HepG2 (cell line): ENCODE measurements around the gene JAG1. TPM values are rescaled to one million over a fixed set of nuclear protein-coding genes. Genes with fewer than 3 reads are reported as not detected.

Experiments used
- ATAC-seq: fragments of 200-7000 bp; cut with Tn5 transposase; 3 replicates; pipeline ENCODE4 v1.9.1; 2020; ENCODE audit warnings: mild to moderate bottlenecking, moderate library complexity
- BruUV-seq: library from RNA; stranded (reverse); fragments of 400-500 nt; replicated peaks from 2 replicates; lab custom pipeline; 2021; lab: Mats Ljungman, UMichigan
- CTCF ChIA-PET: fragments of 300-600 bp; formaldehyde crosslinking; extraction: SDS; loops from one replicate; lab custom pipeline; 2021; ENCODE audit warnings: low total read pairs, inconsistent platforms, low intra/inter-chr PET ratio; lab: Yijun Ruan, JAX
- POLR2A ChIA-PET: fragments of 350-600 bp; sonication (Branson Sonifier 250); formaldehyde crosslinking; loops from one replicate; lab custom pipeline; 2020; ENCODE audit warnings: antibody characterized with exemption, inconsistent platforms; lab: Yijun Ruan, JAX
- DNase-seq: peaks from one replicate; pipeline ENCODE4 v3.0.0-alpha.2; 2015; ENCODE audit warnings: low spot score
- FAIRE-seq: peaks from 3 replicates; lab custom pipeline; 2011; peaks lifted over from hg19 to GRCh38; lab: Jason Lieb, UNC
- H2AFZ ChIP-seq: one replicate; pipeline ENCODE4 v1.6.1; 2011; ENCODE audit warnings: low read length, inconsistent platforms
- H3K27ac ChIP-seq: fragments of 300-600 bp; 3 replicates; pipeline ENCODE4 v1.8.0; 2011; ENCODE audit warnings: mixed run types, mild to moderate bottlenecking, mixed read lengths, low read length, inconsistent platforms; ENCODE audit not compliant: insufficient read depth; ENCODE audit errors: extremely low read length
- H3K27me3 ChIP-seq, 2 experiments: fragments of 200-600 bp in 1 of 2; 2 replicates in 1 of 2; 3 replicates in 1 of 2; pipeline versions ENCODE4 v1.6.0 to v1.8.0; 2011; ENCODE audit warnings: low read length in 2 of 2, mild to moderate bottlenecking in 2 of 2, moderate library complexity in 2 of 2, inconsistent platforms in 1 of 2; ENCODE audit not compliant: insufficient read depth in 2 of 2, control insufficient read depth in 1 of 2
- H3K36me3 ChIP-seq, 2 experiments: fragments of 200-600 bp in 1 of 2; replicated peaks in 1 of 2; 2 replicates in 1 of 2; 3 replicates in 1 of 2; pipeline versions ENCODE4 v1.5.1 to v1.8.0; 2011; ENCODE audit warnings: low read length in 2 of 2, inconsistent platforms in 1 of 2; ENCODE audit not compliant: insufficient read depth in 2 of 2, control insufficient read depth in 1 of 2
- H3K4me1 ChIP-seq: 2 replicates; pipeline ENCODE4 v1.5.1; 2012; ENCODE audit warnings: low read length, inconsistent platforms; ENCODE audit not compliant: insufficient read depth
- H3K4me2 ChIP-seq: 2 replicates; pipeline ENCODE4 v1.6.0; 2011; ENCODE audit warnings: low read depth, low read length, inconsistent platforms
- H3K4me3 ChIP-seq, 3 experiments: fragments of 200-600 bp in 1 of 3; sonication (generic), shearing (Covaris generic) in 1 of 3; replicated peaks in 1 of 3; 2 replicates each; pipeline ENCODE4 v1.5.1; 2011 to 2016; ENCODE audit warnings: low read length in 3 of 3, inconsistent platforms in 2 of 3, low read depth in 2 of 3, mild to moderate bottlenecking in 2 of 3, control low read depth in 1 of 3, mixed read lengths in 1 of 3; ENCODE audit not compliant: insufficient read depth in 1 of 3
- H3K79me2 ChIP-seq: one replicate; pipeline ENCODE4 v1.6.1; 2011; ENCODE audit warnings: low read length, inconsistent platforms; ENCODE audit not compliant: insufficient read depth
- H3K9ac ChIP-seq: 2 replicates; pipeline ENCODE4 v1.6.0; 2011; ENCODE audit warnings: mild to moderate bottlenecking, low read depth, low read length, inconsistent platforms; ENCODE audit not compliant: insufficient read depth
- H3K9me3 ChIP-seq: 2 replicates; pipeline ENCODE4 v1.5.1; 2012; ENCODE audit warnings: mild to moderate bottlenecking, low read length
- H4K20me1 ChIP-seq: 2 replicates; pipeline ENCODE4 v1.6.0; 2011; ENCODE audit warnings: inconsistent platforms, mild to moderate bottlenecking, low read length, moderate library complexity; ENCODE audit not compliant: insufficient read depth
- CERS6 ChIP-seq: sonication (generic); formaldehyde crosslinking; IDR thresholded peaks from 2 replicates; pipeline ENCODE4 v1.5.0; 2020; ENCODE audit warnings: missing genetic modification reagents
- GTF3A ChIP-seq: sonication (generic); formaldehyde crosslinking; conservative IDR thresholded peaks from 2 replicates; pipeline ENCODE4 v1.4.0; 2020; ENCODE audit warnings: mild to moderate bottlenecking, missing genetic modification reagents
- MATR3 ChIP-seq: sonication (generic); formaldehyde crosslinking; IDR thresholded peaks from 2 replicates; pipeline ENCODE4 v1.4.0; 2020; ENCODE audit warnings: missing genetic modification reagents
- NFYC ChIP-seq: IDR thresholded peaks from 2 replicates; pipeline ENCODE4 v1.6.1; 2016; ENCODE audit warnings: missing genetic modification reagents, missing compliant biosample characterization
- POLR2AphosphoS2 ChIP-seq: IDR thresholded peaks from 2 replicates; pipeline ENCODE4 v1.6.1; 2011; ENCODE audit warnings: low read depth, low read length, improper control_type of control experiment
- RNF219 ChIP-seq: sonication (generic); formaldehyde crosslinking; IDR thresholded peaks from 2 replicates; pipeline ENCODE4 v1.5.0; 2020; ENCODE audit warnings: mild to moderate bottlenecking, missing genetic modification reagents
- SUZ12 ChIP-seq: fragments of 150-350 bp; IDR thresholded peaks from 2 replicates; pipeline ENCODE4 v1.6.1; 2014; ENCODE audit warnings: low read depth, low read length
- ZNF576 ChIP-seq: sonication (generic); formaldehyde crosslinking; IDR thresholded peaks from 2 replicates; pipeline ENCODE4 v1.4.0; 2020; ENCODE audit warnings: mild to moderate bottlenecking, missing genetic modification reagents
- ZNF589 ChIP-seq: sonication (generic); formaldehyde crosslinking; conservative IDR thresholded peaks from 2 replicates; pipeline ENCODE4 v1.8.0; 2022; ENCODE audit warnings: mild to moderate bottlenecking, moderate library complexity, missing genetic modification reagents
- ZNF629 ChIP-seq: sonication (generic); formaldehyde crosslinking; conservative IDR thresholded peaks from 2 replicates; pipeline ENCODE4 v1.5.0; 2020; ENCODE audit warnings: missing genetic modification reagents
- ZNF7 ChIP-seq: IDR thresholded peaks from 2 replicates; pipeline ENCODE4 v1.6.1; 2016; ENCODE audit warnings: missing biosample characterization, missing genetic modification reagents
- ZSCAN5A ChIP-seq: sonication (generic); formaldehyde crosslinking; IDR thresholded peaks from 2 replicates; pipeline ENCODE4 v1.8.0; 2022; ENCODE audit warnings: mild to moderate bottlenecking, missing genetic modification reagents, borderline replicate concordance
- WGBS: methylation state at CpG from one replicate; pipeline ENCODE4 v1.1.6; 2017; ENCODE audit warnings: low lambda C conversion rate; 5-methylcytosine and 5-hydroxymethylcytosine counted together
- in situ Hi-C: cut with HindIII; loops from 2 replicates; pipeline ENCODE4 v1.10.0; 2017; ENCODE audit warnings: low pct_unique_long_range_greater_than_20kb; ENCODE audit not compliant: extremely low pct_ligation_motif_present
- intact Hi-C: fragments of 100-400 bp; cut with micrococcal nuclease; formaldehyde crosslinking; loops from one replicate; pipeline ENCODE4 v1.10.0; 2022; ENCODE audit not compliant: unreplicated experiment
- polyA plus RNA-seq, 8 experiments: library from polyadenylated mRNA; depleted of rRNA in 3 of 8; stranded (reverse) in 7 of 8; unstranded in 1 of 8; fragments of >200 nt; fragmentation: Illumina TruSeq in 4 of 8; extraction: Trizol in 4 of 8; gene quantifications; 2 replicates each; pipeline versions ENCODE4 v1.2.1 to v1.2.3, GENCODE V29; 2011 to 2016; ENCODE audit warnings: low read depth in 4 of 8, missing spikeins in 1 of 8, mixed read lengths in 1 of 8; ENCODE audit not compliant: insufficient read depth in 1 of 8
- total RNA-seq, 5 experiments: library from RNA; depleted of rRNA; stranded (reverse); fragments of >200 nt; fragmentation: Illumina TruSeq; extraction: Trizol; gene quantifications; 2 replicates each; pipeline ENCODE4 v1.2.3, GENCODE V29; 2016; ENCODE audit warnings: low read depth in 1 of 5

The JAG1 gene
- total and polyA plus RNA-seq, 2 of the 13 experiments (the other 11 are each of a cell fraction or from before 2014, with no cell fraction given): 47.1 to 56.3 TPM

GRCh38 chr20:10597637-10598036 lies 76.2 kb downstream of the JAG1 start:
- no TSS peak for BruUV-seq
- in situ Hi-C loops: no loop called here
- no peaks in the 10 kb centered on the region for H3K79me2 ChIP-seq
- 98% methylated on average over 1 of the region's 1 CpG for WGBS
- H3K9me3 ChIP-seq: no peaks in the 10 kb centered on the region
- no peak for FAIRE-seq
- TF ChIP-seq ZNF629 (no peak), ZNF589 (no peak), ZNF7 (peak; percentile 94), NFYC (CRISPR knock-in tag) (peak; percentile 20; the same call in 1 of the 2 replicates), ZSCAN5A (no peak), MATR3 (CRISPR knock-in tag) (no peak), POLR2AphosphoS2 (no peak), ZNF576 (CRISPR knock-in tag) (no peak), SUZ12 (no peak), CERS6 (no peak), GTF3A (CRISPR knock-in tag) (no peak), RNF219 (CRISPR knock-in tag) (no peak)
- H2AFZ ChIP-seq: no peak overlapping the region
- H4K20me1 ChIP-seq: no peaks in the 10 kb centered on the region
- no peak for DNase-seq
- no peak overlapping the region for H3K4me2 ChIP-seq
- no peak for ATAC-seq
- no peaks in the 10 kb centered on the region for H3K27me3 ChIP-seq
- H3K4me3 ChIP-seq: no peak overlapping the region
- CTCF ChIA-PET: no interaction called here
- POLR2A ChIA-PET: interaction anchor here (1.2 to 3.0 kb wide), 2 partner anchors 32 to 77 kb away, joined by 3 to 15 read pairs; no protein-coding TSS in a partner anchor
- peaks cover 53% of the 10 kb centered on the region for H3K4me1 ChIP-seq
- H3K27ac ChIP-seq: no peak overlapping the region
- intact Hi-C loops: no loop called here
- peaks cover 0 to 7% of the 10 kb centered on the region in 2 experiments; a peak in 4 of 5 replicates for H3K36me3 ChIP-seq
- no peak overlapping the region for H3K9ac ChIP-seq
